ENCODE results near the gene IL21.

The IL21 gene

DNA sequence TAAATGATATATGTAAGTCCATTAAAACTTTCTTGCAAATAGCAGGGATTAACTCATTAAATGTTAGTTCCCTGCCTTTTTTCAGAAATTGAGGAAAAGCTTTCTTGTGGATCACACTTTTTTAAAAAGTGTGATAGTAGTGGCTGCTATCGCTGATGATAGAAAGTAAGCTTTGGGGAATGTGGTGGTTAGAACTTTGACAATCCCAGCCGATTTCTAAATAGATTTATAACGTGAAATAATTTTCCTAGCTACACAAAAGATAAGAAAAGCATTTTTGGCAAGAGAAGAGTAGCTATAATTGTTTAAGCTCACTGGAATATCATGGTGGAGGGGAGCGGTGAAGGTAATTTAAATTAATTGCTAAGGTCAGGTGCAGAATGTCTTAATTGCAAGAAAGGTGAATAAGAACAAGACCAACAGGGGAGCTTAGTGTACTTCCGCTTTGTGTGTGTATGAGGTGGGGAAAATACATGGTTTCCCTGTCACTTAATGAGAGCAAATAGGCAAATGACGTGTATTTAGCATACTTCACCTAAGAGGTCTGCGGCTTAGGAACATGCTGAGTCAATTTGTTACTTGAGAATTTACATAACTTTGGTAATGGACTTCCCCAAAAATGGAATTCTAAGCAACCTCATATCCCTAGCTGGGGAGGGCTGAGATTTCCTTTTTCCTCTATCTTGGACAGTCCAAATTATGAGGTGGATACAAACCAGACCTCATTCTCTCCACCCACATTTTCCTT, 11.7 kb upstream of the IL21 start:
- DNase-seq (ENCODE audit: low spot score), result no peak

DNA sequence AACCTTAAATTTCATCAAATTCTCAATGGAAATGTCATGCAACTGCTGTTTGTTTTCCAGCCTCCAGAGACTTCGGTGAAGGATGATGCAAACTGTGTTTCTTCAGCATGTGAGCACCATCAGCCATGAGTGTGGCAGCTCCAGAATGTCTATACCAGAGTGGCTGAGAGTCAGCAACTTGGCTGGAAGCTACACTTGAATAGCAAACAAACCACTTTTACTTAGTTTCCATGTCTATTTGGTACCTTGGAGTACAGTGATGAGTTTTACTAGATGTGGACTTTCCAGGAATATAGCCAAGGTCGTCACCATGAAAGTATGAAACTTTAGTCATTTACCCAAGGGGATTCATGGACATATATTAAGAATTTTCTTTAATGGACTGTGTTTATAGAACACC, 4.3 kb upstream of the IL21 start:
- DNase-seq (ENCODE audit: low spot score), result no peak

DNA sequence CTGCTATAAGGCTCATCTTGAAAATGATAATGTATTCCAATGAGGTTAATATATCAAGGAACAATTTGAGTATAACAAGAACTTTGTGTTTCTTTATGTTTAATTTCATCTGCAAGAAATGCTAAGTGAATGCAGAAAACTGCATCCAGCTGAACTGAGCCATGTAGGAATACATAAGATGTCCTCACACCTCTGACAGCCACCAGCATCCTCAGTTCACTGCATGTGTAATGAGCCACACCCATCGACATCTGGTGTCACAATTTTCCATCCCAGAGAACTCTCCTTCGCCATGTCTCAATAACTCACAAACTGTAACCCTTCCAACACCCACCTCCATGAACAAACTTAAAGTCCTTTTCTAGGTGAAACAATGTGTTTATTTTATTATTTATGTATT, 3.3 kb upstream of the IL21 start:
- DNase-seq (ENCODE audit: low spot score), result no peak

DNA sequence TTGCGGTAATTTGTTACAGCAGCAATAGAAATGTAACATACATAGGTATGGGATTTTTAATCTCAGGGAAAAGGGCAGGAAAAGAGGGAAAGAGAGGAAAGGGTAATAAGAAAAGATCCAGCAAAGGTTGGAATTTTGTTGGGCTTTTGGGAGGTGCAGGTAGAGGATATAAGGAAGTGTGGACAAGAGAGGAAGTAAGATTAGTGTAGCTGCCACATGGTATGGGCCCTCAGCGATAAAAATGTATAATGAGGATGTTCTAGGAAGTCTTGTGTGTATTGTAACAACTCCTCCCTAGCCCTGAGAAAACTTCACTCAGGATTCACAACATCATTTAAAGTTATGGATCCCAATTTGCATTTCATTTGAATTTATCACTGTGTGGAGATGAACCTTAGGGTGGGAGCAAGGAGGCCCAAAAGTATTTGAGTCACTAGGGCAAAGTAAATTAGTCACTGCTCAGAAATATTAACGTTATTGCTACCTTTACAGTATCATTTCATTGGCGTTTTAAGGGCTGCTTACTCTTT, 2.8 kb upstream of the IL21 start:
- no peak for DNase-seq (ENCODE audit: low spot score)

DNA sequence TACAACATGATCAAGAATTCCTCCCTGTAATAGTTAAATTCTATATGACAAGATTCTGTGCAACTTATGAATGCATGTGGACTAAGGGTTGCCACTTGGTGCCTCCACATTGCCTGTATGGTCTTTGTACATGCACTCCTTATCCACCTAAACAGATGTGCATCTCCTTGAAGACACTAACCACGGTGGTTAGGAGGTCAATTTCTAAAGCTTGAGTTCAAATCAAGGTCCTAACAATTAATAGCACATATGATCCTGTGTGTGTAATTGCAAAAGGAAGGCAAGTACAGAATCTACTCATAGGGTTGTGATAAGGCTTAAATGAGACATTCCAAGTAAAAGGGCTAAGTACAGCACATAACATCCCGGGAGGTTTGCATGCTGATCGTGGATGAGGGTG, 1.5 kb upstream of the IL21 start:
- no peak for DNase-seq (ENCODE audit: low spot score)

DNA sequence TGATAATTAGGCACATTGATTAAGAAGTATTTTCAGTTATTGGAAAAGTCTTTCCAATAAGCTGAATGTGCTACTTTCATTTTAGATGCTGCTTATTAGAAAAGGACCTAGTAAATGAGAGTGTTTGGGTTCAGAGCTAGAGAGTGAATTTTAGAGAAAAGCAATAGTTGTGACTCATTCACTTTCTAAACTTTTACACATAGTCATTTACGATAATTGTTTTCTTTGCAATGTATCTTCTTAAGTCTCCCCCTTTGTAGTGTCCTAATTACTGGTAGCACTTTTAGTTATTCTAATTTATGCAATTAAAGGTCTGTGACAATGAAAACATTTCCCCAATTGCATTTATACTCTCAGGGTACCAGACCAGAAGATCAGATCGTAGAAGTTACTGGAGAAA, 1.3 kb downstream of the IL21 start:
- DNase-seq (ENCODE audit: low spot score), result no peak

DNA sequence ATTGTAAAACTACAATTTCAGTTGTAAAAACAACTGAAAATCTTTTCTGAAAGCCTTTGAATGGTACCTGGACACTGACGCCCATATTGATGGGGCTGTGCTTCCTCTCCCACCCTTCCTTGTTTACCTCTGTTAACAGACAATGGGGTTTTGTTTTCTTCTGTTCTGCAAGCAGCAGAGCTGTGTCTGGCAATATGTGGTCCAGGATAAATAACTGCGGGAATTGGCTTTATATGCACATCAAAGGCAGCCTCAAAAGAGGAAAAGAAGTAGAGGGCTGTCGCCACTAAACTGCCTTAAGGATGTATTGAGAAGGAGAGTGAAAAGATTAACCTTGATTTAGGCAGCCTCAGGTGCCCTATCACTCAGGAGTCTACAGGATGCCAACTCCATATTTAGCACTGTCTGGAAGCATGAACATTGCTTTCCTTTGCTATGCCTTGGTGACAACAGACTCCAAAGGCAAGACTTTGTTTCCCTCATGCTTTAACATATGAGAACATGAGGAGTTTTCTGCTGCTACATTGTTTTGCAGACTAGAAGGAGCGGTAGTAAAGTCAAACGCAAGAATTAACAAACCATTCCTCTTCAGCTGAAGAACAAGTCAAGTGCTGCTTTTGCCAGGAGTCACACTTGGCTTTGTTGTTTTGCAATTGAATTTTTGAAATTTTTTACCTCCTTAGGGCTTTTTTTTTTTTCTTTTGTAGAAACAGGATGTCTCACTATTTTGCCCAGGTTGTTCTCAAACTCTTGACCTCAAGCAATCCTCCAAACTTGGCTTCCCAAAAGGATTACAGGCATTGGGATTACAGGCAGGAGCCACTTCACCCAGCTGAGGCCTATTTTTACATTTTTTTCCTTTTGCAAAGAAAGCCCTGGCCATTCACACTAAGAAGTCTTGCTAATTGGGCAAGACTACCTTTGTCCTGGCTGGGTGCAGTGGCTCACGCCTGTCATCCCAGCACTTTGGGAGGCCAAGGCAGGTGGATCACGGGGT, 3.0 kb downstream of the IL21 start:
- no peak for DNase-seq (ENCODE audit: low spot score)

DNA sequence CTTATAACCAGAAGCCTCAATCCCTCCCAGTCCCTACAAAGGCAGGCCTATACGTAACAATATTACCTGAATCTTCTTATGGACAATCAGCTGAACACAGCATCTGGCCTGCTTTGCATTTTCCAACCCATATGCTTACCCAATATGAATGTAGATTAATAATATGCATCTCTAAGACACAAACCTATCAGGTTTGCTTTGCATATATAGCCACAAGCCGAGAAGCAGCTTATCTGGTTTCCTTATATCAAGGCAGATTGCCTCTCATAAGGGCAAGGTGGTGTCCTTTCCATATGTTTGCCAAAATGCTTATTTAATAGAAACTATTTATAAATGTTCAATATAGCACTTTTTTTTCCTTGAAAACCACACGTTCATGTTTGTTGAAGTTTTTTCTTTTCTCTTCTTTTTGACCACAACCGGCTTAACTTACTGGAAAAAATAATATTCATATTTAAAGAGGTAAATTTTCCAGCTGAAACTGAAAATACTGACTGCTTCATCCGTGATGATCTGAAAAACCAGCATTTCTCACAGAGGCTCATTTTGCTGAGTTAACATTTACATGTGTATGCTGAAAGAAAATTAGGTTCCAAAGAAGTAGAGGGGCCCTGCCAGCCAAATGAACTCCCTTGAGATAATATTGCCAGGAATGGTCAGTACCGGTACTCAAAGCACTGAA, 3.8 kb downstream of the IL21 start:
- DNase-seq (ENCODE audit: low spot score), result no peak

DNA sequence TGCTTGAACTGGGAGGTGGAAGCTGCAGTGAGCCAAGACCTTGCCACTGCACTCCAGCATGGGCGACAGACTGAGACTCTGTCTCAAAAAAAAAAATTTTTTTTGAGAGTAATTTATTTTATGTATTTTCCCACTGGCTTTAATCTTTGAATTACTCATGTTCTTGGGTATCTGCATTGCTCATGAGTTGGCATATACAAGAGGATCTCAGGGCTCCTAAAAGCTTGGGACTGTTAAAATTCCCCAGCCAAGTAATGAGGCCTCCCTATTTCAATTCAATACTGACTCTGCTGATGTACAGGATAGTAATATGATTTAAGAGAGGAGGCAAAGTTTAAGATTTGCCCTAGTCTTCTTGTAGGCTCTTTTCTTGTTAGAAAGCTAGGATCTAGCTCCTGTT, 6.2 kb downstream of the IL21 start:
- no peak for DNase-seq (ENCODE audit: low spot score)

DNA sequence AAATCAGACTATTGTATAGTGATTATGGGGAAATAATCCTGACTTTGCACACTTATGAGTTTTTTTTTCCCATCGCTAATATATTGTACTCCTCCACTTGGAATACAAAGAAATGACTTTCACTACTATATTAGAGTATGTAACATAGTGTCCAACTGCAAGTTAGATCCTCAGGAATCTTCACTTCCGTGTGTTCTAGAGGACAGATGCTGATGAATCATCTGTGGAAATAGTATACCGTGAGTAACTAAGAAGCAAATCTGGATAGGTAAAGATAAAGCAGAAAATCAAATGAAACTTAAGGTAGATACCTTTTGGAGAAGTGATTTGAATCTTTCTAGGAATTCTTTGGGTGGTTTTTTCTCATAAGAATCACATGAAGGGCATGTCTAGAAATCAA, 8.3 kb downstream of the IL21 start:
- DNase-seq (ENCODE audit: low spot score), result no peak

DNA sequence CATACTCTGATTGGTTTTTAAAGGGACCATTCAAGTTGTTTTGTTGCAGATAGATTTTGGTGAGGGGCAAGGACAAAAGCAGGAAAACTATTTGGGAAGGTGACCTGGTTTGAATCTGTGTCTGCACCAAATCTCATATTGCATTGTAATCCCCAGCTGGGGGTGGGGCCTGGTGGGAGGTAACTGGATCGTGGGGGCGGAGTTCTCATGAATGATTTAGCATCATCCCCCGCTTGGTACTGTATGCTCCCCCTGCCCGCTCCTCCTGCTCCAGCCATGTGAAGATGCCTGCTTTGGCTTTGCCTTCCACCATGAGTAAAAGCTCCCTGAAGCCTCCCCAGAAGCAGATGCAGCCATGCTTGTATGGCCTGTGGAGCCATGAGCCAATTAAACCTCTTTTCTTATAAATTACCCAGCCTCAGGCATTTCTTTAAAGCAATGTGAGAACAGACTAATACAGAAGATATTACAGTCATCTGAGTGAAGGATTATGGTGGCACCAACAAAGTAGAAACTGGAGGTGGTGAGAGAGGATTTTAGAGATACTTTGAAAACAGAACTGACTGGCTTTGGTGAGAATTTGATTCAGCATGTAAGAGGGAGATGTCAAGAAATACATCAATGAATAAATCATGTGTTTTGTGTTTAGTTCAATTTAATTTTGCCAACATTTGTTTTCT, 14.4 kb downstream of the IL21 start:
- no peak for DNase-seq (ENCODE audit: low spot score)

DNA sequence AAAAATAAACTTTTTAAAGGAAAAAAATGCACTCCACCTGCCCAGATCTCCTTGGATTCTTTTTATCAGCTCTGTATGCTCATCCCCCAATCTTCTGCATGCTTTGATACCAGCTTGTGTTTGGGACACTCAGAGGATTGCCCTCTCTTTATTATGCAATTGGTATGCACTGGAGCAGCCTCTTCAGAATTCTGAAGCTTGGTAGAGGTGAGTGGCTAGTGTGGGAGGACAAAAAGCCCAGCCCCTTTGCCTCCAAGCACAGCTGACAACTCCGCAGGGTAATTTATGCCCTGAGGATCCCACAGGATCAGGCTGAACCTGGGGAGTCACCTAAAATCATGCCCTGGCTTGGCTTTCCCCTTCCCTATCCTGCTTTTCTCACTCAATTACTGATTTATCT, 16.7 kb downstream of the IL21 start:
- DNase-seq (ENCODE audit: low spot score), result no peak

DNA sequence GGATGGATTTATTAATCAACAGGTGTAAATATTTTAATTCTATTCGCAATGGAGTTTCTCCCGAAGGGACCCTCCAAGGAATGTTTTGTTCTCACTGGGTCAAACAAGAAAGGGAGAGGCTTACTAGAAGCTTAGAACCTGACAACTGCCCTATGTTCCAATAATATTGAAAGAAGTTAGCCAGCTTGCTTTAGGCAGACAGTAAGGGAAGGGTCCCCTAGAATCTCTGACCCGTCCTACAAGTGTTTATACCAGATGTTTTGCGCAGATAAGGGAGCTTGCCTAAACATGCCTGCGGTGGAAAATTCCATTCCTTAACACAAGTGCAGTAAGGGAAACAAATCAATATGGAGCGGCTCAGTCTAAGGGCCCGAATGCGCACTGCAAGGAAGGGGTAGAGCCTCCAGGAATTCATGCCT, 17.7 kb downstream of the IL21 start:
- no peak for DNase-seq (ENCODE audit: low spot score)

DNA sequence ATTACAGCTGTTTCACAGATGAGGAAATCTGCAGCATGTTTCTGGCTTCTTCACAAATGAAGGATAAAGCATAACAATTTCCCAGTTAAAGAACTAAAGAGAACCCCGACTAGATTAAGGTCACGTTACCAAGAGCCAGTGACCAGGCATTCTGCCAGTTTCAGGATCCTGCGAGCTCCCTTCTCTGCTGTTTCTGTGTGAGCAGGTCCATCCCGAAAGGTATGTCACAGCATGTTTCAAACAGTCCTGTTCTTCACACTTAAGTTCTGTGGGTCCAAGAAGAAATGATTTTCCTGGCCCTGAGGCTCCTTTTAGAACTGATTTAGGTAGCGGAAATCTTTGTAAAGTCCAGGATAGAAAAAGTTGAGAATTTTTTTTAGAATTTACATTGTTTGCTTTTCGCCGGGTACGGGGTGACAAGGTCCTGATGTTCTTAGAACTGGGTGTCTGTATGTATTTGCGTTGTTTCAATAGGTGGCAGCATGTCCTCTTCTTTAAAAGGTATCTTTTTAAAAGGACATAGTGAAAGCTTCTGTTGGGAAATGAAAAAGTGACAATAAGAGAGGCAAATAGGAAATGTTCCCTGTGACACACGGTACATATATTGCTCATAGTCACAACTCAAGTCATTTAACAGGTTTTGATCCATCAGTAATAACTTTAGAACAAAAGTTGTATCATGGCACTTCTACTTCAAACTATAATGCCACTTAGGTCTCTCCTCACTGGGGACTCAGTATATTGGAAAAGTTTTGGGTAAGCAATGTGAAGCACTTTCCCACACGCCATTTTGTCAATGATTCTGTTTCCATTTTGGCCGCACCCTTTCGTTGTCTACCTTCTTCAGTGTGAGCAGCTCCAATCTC, 18.4 kb downstream of the IL21 start:
- DNase-seq (ENCODE audit: low spot score), result no peak

DNA sequence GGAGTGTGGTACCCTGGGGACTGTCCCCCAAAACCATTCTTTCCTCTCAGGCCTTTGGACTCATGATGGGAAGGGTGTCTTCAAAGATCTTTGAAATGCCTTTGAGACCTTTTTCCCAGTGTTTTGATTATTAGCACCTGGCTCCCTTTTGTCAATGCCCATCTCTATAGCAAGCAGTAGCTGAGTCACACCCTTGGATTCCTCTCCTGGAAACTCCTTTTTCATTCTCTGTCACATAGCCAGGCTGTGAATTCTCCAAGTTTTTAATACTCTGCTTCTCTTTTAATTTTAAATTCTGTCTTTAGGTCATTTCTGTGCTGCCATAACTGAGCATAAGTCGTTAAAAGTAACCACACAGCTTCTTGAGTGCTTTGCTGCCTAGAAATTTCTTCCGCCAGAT, 29.7 kb downstream of the IL21 start:
- no peak for DNase-seq (ENCODE audit: low spot score)

DNA sequence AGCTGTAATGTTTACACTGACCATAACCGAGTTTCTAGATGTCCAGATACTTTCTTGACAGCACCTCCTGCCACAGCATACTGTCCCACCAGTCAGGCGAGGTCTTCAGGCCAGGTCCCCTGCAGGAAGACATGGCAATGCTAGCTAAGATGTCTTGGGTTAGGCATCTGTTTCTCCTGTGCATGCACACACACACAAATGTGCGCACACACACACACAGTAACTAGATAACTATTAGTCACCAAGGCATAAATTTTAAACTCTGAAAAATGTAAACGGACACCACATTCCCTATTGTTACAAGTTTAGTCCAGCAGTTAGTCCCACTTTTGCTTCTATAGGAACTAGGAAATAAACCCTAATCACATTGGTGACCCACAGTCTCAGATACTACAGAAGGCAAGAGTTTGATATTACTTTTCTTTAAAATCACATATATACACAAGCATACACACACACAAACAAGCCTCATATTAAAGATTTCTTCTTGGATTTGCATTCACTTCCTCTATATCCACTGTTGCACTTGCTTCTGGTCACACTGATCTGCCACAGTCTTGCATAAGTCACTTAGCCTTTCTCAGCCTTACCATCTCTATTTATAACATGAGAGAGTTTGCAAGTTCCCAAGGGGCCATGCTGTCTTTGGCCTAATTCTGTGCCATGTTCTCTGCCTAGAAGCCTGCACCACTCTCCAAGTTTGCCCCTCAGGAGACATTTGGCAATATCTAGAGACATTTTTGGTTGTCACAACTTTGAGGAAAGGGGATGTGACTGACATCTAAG, 32.2 kb downstream of the IL21 start:
- no peak for DNase-seq (ENCODE audit: low spot score)

DNA sequence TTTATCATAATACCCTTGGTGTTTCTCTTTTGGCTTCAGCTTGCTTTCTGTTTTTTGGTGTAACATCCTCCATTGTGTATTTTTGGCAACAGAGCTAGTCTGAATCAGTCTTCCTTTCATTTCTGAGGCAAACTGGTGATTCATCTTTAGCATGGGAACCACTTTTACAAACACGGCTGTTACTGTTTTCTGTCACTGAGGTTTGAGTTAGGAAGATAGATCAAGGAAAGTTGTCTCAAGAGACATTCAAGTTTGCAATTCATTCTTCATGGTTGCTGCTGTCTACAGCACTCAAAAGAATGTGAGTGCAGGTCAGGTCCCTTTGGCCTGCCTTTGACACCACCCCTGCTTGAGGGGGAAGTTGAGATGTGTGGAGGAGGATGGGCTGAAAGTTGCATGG, 36.3 kb downstream of the IL21 start:
- DNase-seq (ENCODE audit: low spot score), result no peak

DNA sequence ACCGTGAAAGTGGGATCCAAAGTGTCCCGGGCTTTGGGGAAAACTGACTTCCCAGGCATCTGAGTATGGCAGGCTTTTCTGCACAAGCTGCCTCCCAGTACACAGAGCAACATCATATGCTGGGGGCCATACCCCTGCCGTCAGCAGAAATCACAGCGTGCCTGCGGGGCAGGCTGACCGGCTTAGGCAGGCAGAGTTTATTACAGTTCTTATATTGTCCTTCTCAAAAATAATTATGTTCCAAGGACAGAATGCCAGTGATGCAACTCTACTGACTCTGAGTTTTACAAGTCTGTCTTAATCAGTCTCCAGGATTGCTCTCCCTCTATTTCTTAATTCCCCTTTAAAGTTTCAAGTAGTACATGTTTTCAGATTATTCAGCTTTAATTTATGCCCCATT, 37.0 kb downstream of the IL21 start:
- DNase-seq (ENCODE audit: low spot score), result no peak

DNA sequence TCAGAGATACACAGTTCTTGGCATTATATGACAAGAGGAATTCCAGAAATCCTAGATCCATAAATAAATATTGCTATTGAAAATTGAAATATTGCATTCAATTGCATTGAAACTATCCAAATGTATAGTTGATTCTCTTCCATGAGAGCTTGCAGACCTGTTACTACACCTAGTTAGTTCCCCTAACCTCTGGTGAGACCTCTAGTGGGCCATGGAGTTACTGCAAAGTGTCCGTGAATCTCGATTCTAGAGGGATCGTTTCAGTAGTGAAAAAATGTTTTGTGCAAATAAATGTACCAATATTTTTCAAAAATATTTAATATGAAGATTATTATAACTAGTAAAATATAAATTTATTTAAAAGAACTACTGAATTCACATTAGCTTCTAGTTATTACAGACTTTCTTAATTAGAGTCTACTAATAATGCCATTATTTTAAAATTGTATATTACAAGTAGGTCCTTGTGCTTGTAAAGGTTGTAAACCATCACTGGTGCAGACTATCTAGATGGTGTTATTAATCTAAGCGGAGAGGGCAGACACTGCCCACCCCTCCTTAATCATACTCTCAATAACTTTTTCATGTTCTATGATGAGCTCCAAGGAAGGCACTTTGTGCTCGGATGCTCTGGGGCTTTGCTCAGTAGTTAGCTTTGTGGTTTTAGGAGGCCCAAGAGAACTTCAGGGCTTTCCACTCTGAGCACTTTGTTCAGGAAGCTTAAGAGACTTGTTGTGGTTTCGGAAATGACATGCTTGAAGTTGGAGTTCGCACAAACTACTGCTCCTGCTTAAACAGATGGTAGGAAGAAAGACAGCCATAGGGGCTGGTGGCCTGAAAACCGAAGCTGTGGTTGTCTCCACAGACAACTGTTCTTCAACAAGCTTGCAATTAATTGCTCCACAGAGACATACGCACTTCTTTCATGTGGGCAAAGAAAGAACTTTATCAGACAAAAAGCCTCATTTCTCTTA, 42.8 kb downstream of the IL21 start:
- peak; percentile 11 for DNase-seq (ENCODE audit: low spot score)
